Measurements from ENCODE around the gene ABCC10. TPM values are rescaled to one million over a fixed set of nuclear protein-coding genes. Genes with fewer than 3 reads are reported as not detected.

The ABCC10 gene
- total RNA-seq, 1 experiment from 2014 or later = 31.8 TPM

DNA sequence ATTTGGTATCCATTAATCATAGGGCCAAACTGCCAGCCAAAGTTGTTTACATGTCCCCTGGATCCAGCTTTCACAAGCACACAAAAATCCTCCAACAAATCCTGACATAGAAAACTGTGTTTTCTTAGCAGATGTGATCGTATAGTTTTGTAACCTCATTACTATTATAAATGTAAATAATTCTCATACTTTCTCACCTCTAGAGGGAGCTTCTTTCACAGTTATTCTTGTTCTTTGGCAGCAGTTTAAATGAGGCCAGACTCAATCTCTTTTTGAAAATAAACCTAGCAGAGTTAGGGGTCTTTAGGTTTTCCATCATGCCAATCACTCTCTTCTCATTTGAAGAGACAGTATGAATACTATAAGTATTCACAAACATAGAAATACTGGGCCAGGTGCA lies 40.8 kb upstream of the ABCC10 start:
- Histone ChIP-seq H4K5ac (ENCODE audit: insufficient read length, low read depth, low read length) (no peak overlapping the region), H2BK20ac (ENCODE audit: low read depth, low read length, poor library complexity, severe bottlenecking) (no peak overlapping the region), H2BK5ac (ENCODE audit: insufficient read length, low read length) (no peak overlapping the region), H2AK5ac (ENCODE audit: insufficient read length, low read length) (no peak overlapping the region), H4K91ac (ENCODE audit: insufficient read length, low read depth, low read length) (no peak overlapping the region), H3K4ac (ENCODE audit: low read depth, low read length) (no peak overlapping the region), H3K79me1 (ENCODE audit: insufficient read depth, low read depth, low read length, poor library complexity, severe bottlenecking) (no peaks in the 10 kb centered on the region), H3K18ac (ENCODE audit: insufficient read length, low read depth, low read length) (no peak overlapping the region), H3K56ac (ENCODE audit: insufficient read length, low read depth, low read length) (no peak overlapping the region), H3T11ph (ENCODE audit: low read length) (no peak overlapping the region), H2AFZ (ENCODE audit: low read length) (no peak overlapping the region), H3K4me1 (ENCODE audit: insufficient read depth, low read length) (peaks cover 3% of the 10 kb centered on the region; the same call in 1 of the 2 replicates), H2BK15ac (ENCODE audit: low read depth, low read length) (no peak overlapping the region), H3K14ac (ENCODE audit: insufficient read depth, low read length) (no peak overlapping the region), H3K23ac (ENCODE audit: insufficient read length, low read depth, low read length) (no peak overlapping the region), H3K27me3 (ENCODE audit: insufficient read depth, low read length) (no peaks in the 10 kb centered on the region), H3K9me3 (ENCODE audit: control insufficient read depth, low read depth, low read length) (no peaks in the 10 kb centered on the region), H4K8ac (replicated peaks; ENCODE audit: insufficient read length, low read depth, low read length) (no peak overlapping the region), H4K20me1 (ENCODE audit: control insufficient read depth, insufficient read depth, insufficient read length) (no peaks in the 10 kb centered on the region), H3K27ac (ENCODE audit: insufficient read length, low read depth, low read length) (no peak overlapping the region), H3K4me2 (ENCODE audit: insufficient read depth, insufficient read length, low read length) (no peak overlapping the region), H3K23me2 (ENCODE audit: insufficient read length, low read depth, low read length, poor library complexity, severe bottlenecking) (no peaks in the 10 kb centered on the region), H2BK12ac (ENCODE audit: insufficient read length, low read depth, low read length) (no peak overlapping the region), H2BK120ac (ENCODE audit: low read depth, low read length, poor library complexity, severe bottlenecking) (no peak overlapping the region), H3K79me2 (ENCODE audit: insufficient read depth, low read length) (no peaks in the 10 kb centered on the region), H3K9ac (ENCODE audit: extremely low read depth, insufficient read length, low read length) (no peak overlapping the region)
- DNase-seq = no peak
- TF ChIP-seq, protein P1, sequence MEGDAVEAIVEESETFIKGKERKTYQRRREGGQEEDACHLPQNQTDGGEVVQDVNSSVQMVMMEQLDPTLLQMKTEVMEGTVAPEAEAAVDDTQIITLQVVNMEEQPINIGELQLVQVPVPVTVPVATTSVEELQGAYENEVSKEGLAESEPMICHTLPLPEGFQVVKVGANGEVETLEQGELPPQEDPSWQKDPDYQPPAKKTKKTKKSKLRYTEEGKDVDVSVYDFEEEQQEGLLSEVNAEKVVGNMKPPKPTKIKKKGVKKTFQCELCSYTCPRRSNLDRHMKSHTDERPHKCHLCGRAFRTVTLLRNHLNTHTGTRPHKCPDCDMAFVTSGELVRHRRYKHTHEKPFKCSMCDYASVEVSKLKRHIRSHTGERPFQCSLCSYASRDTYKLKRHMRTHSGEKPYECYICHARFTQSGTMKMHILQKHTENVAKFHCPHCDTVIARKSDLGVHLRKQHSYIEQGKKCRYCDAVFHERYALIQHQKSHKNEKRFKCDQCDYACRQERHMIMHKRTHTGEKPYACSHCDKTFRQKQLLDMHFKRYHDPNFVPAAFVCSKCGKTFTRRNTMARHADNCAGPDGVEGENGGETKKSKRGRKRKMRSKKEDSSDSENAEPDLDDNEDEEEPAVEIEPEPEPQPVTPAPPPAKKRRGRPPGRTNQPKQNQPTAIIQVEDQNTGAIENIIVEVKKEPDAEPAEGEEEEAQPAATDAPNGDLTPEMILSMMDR (conservative IDR thresholded peaks at IDR 0.05) = peak; percentile 59
- H3K36me3 Mint-ChIP-seq (ENCODE audit: insufficient read depth in 1 of 3, low read depth in 3 of 3) = no peaks in the 10 kb centered on the region
- H3K4me3 Mint-ChIP-seq = no peak overlapping the region
- H3K9me3 Mint-ChIP-seq = no peaks in the 10 kb centered on the region
- peaks cover 5% of the 10 kb centered on the region for H3K27me3 Mint-ChIP-seq (ENCODE audit: low read depth)
- WGBS (ENCODE audit: extremely low coverage, insufficient read length, low lambda C conversion rate) = no CpG with 5 or more reads among the region's 1 CpG
- no peak overlapping the region for H3K27ac Mint-ChIP-seq
- H3K4me1 Mint-ChIP-seq = peaks cover 3 to 17% of the 10 kb centered on the region in 2 experiments; a peak in 3 of 4 replicates
